Coronary artery (tissue), 2 donors: Measurements from ENCODE around the gene ABCA10.

Experiments used
- DNase-seq: peaks from one replicate; pipeline ENCODE4 v3.0.0-alpha.2; 2017; ENCODE audit warnings: low spot score
- H3K27ac ChIP-seq, 2 donors: fragments of 200-600 bp; sonication (generic); one replicate each; pipeline ENCODE4 v1.5.1; 2016 to 2019
- H3K4me3 ChIP-seq: fragments of 200-600 bp; sonication (generic); 2 replicates; pipeline ENCODE4 v1.5.1; 2016; ENCODE audit warnings: mild to moderate bottlenecking, moderate library complexity
- TF ChIP-seq, protein P1 (sequence below): fragments of 200-600 bp; sonication (generic); IDR thresholded peaks from one replicate; pipeline ENCODE4 v1.5.1; 2019; ENCODE audit warnings: antibody characterized with exemption

ABCA10 gene

DNA sequence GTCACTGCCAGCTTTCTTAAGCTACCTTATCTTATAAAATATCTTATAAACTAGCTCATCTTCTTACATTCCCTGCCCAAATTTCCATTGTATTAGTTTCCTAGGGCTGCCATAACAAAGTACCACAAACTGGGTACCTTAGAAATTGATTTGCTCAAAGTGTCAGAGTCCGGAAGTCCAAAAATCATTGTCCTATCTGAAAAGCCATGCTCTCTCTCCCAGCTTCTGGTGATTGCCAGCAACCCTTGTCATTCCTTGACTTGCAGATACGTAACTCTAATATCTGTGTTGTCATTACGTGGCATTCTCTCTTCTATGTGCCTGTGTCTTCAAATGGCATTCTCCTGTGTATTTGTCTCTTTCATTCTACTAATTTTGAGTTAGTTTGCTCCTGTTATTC is 2.3 kb upstream of the ABCA10 start:
- Histone ChIP-seq H3K27ac (no peak overlapping the region), H3K4me3 (no peak overlapping the region)
- TF ChIP-seq, protein P1, sequence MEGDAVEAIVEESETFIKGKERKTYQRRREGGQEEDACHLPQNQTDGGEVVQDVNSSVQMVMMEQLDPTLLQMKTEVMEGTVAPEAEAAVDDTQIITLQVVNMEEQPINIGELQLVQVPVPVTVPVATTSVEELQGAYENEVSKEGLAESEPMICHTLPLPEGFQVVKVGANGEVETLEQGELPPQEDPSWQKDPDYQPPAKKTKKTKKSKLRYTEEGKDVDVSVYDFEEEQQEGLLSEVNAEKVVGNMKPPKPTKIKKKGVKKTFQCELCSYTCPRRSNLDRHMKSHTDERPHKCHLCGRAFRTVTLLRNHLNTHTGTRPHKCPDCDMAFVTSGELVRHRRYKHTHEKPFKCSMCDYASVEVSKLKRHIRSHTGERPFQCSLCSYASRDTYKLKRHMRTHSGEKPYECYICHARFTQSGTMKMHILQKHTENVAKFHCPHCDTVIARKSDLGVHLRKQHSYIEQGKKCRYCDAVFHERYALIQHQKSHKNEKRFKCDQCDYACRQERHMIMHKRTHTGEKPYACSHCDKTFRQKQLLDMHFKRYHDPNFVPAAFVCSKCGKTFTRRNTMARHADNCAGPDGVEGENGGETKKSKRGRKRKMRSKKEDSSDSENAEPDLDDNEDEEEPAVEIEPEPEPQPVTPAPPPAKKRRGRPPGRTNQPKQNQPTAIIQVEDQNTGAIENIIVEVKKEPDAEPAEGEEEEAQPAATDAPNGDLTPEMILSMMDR, result no peak
- DNase-seq, result no peak

DNA sequence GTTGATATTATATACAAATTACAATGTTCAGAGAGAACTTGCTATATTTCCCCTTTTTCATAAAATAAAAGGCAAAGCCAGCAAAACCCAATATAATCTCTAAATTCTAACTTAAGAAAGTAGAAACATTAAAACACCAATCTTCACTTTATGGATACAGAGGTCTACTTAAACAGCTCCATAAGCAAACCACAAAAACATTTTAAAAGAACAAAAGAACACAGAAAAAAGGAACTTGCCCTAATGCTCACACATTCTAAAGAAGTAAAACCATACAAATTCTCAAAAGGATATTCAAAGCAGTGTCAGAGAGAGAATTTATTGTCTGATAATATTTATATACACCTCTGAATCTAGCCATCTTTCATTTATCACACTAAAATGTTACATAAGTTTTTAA is 606 bp downstream of the ABCA10 start:
- TF ChIP-seq, protein P1, result no peak
- H3K4me3 ChIP-seq, result peak overlapping the region; percentile 9
- no peak overlapping the region for H3K27ac ChIP-seq
- no peak for DNase-seq

DNA sequence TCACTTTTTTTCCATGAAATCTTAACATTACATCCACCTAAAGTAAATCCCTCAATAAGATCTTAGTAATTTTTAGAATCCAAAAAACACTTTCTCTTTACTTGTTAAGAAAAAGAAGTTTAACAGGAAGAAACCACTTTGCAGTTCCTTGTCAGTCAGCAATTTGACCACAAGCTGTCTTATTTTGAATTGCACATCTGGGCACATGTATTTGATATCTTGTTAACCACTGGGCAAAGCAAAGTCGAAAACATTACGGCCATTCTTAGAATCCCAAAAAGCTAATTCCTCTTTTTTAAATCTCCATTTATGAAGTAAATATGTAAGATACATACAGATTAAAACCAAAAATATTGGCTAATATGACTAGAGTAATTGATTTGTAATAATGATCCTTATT is 1.1 kb downstream of the ABCA10 start:
- TF ChIP-seq, protein P1, result no peak
- DNase-seq, result no peak
- H3K27ac ChIP-seq, result no peak overlapping the region
- peak overlapping the region; percentile 9 for H3K4me3 ChIP-seq

DNA sequence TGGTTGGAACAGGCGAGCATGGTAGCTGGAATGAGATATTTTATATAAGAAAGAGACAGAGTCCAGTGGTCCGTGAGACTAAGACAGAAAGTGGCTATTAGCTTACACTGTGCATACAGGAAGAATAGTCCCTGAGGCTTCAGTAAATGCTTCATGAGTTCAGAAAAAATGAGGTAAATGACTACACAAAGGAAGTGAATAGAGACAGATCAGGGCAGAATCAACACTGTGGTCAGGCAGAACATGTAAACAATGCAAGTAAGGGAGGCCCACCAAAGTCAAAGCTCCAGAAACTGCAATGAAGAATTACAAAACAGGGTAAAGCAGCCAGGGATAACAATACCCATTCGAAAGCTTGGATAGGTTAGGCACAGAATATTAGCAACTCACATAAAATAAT is 4.8 kb downstream of the ABCA10 start:
- Histone ChIP-seq H3K4me3 (no peak overlapping the region), H3K27ac (no peak overlapping the region)
- DNase-seq, result no peak
- TF ChIP-seq, protein P1, result no peak

DNA sequence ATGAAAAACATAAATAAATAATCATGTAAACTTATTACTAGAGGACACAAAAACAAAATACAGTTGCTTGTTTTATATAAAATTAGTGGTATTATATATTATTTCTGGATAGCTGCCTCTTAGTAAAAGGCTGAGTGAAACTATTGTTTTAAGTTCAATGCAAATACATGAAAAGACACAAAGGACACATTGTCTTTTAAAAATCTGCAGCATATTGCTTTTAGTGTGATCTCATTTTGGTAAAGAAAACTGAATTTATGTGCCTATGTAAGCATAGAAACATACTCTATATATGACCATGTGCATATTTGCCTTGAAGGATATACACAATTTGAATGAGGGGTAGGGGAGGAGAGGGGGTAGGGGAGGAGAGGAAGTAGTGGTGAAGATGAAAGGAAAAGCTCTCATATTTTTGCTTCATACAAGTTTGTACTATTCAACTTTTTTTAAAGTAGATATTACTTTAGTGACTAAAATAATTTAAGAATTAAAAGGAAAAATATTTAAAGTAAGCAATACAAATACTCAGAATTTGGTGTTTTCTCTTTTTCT is 5.8 kb downstream of the ABCA10 start:
- no peak for DNase-seq
- TF ChIP-seq, protein P1, result no peak

DNA sequence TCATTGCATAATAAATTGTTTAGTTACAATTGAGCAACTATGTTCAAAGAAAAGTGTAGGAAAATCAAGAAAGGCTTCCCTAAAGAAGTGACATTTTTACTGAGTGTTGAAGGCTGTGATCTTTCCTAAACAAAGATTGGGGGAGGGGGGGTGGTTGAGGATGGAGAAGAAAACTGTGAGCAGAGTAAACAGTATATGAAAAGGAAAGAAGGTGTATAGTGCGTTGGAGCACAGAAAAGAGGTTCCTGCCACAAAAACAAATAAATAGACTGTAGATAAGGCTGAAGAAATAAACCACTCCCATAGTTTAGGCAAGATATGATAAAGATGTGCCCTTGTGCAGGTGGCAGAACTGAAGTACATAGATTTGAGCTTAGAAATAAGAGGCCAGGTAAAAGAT is 8.5 kb downstream of the ABCA10 start:
- TF ChIP-seq, protein P1, result no peak
- no peak overlapping the region for H3K4me3 ChIP-seq
- no peak overlapping the region for H3K27ac ChIP-seq
- no peak for DNase-seq

More for the DNA sequence above, 5.8 kb downstream of the ABCA10 start:
- Histone ChIP-seq H3K4me3 (no peak overlapping the region), H3K27ac (no peak overlapping the region)

DNA sequence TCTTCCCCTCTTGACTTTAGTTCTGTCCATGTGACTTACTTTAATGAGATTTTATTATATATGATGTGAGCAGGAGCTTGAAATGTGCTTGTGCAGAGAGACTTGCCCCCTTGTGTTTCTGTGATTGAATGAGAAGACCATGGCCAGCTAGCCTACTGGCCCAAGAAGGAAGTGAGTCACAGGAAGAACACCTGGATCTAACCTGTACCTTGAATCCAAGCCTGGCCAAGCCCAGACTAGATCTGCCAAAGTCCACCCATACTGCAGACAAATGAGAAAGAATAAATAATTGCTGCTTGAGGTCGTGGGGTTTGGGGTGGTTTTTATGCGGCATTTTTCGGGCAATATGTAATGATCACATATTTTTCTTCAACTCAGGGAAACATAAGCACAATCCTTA is 9.6 kb downstream of the ABCA10 start:
- DNase-seq, result no peak
- Histone ChIP-seq H3K4me3 (no peak overlapping the region), H3K27ac (no peak overlapping the region)
- TF ChIP-seq, protein P1, result no peak
